ENCODE measurements around the gene RARB.

Gene RARB

GRCh38 chr3:25556447-25556846 is 128.4 kb downstream of the RARB start:
- no peak for DNase-seq

- DNase-seq, result no peak
These were observed 129.6 kb downstream of the RARB start for GRCh38 chr3:25557694-25558093.

- DNase-seq, result no peak
These were observed 130.1 kb downstream of the RARB start for GRCh38 chr3:25558121-25558520.

GRCh38 chr3:25558796-25559195 is 130.7 kb downstream of the RARB start:
- no peak for DNase-seq

GRCh38 chr3:25563601-25564000 is 135.5 kb downstream of the RARB start:
- no peak for DNase-seq

- DNase-seq, result no peak
These were observed 136.0 kb downstream of the RARB start for GRCh38 chr3:25564075-25564474.

GRCh38 chr3:25565807-25566206 is 137.7 kb downstream of the RARB start:
- no peak for DNase-seq

GRCh38 chr3:25566358-25566920 is 138.4 kb downstream of the RARB start:
- DNase-seq, result no peak

GRCh38 chr3:25567388-25567787 is 139.3 kb downstream of the RARB start:
- DNase-seq, result no peak

- no peak for DNase-seq
These were observed 139.9 kb downstream of the RARB start for GRCh38 chr3:25567806-25568524.

GRCh38 chr3:25568525-25569078 is 140.5 kb downstream of the RARB start:
- no peak for DNase-seq

- DNase-seq, result no peak
These were observed 143.2 kb downstream of the RARB start for GRCh38 chr3:25571285-25571684.

GRCh38 chr3:25572336-25572735 is 144.3 kb downstream of the RARB start:
- no peak for DNase-seq

GRCh38 chr3:25572919-25573385 is 144.9 kb downstream of the RARB start:
- DNase-seq, result no peak

- no peak for DNase-seq
These were observed 145.5 kb downstream of the RARB start for GRCh38 chr3:25573386-25574171.

- no peak for DNase-seq
These were observed 146.2 kb downstream of the RARB start for GRCh38 chr3:25574172-25574765.

- no peak for DNase-seq
These were observed 146.9 kb downstream of the RARB start for GRCh38 chr3:25575001-25575400.

GRCh38 chr3:25576146-25576545 is 148.1 kb downstream of the RARB start:
- no peak for DNase-seq

GRCh38 chr3:25576831-25577454 is 148.9 kb downstream of the RARB start:
- no peak for DNase-seq

- no peak for DNase-seq
These were observed 150.0 kb downstream of the RARB start for GRCh38 chr3:25578059-25578458.

- DNase-seq, result no peak
These were observed 152.5 kb downstream of the RARB start for GRCh38 chr3:25580534-25580933.

GRCh38 chr3:25581335-25581734 is 153.3 kb downstream of the RARB start:
- DNase-seq, result no peak

GRCh38 chr3:25581823-25582222 is 153.8 kb downstream of the RARB start:
- no peak for DNase-seq

All from retina (tissue), 1 donor.